MM.1S (cell line): Measurements from ENCODE around the gene EIF4B.
"Not testable (repeated sequence)": the region's sequence is repeated elsewhere in the genome, so short reads cannot be mapped to it uniquely, and the experiment has no call there.

Experiments
- DNase-seq: peaks from one replicate; pipeline ENCODE4 v3.0.0-alpha.2; 2015
- H2AFZ ChIP-seq: fragments of 300-600 bp; sonication (generic); 2 replicates; pipeline ENCODE4 v1.6.0; 2016; ENCODE audit warnings: antibody characterized with exemption, low read length
- H3F3A ChIP-seq: fragments of 300-600 bp; sonication (generic); 2 replicates; pipeline ENCODE4 v1.6.1; 2016; ENCODE audit warnings: mild to moderate bottlenecking, antibody characterized with exemption, low read length, moderate library complexity, mixed read lengths; ENCODE audit not compliant: insufficient read depth
- H3K27ac ChIP-seq: fragments of 300-600 bp; sonication (generic); 2 replicates; pipeline ENCODE4 v1.5.1; 2016; ENCODE audit warnings: mild to moderate bottlenecking, low read length
- H3K27me3 ChIP-seq: fragments of 300-600 bp; sonication (generic); replicated peaks from 2 replicates; pipeline ENCODE4 v1.6.0; 2016; ENCODE audit warnings: low read length; ENCODE audit not compliant: insufficient read depth
- H3K36me3 ChIP-seq: fragments of 300-600 bp; sonication (generic); replicated peaks from 2 replicates; pipeline ENCODE4 v1.6.1; 2016; ENCODE audit warnings: mild to moderate bottlenecking, low read length, mixed read lengths; ENCODE audit not compliant: insufficient read depth
- H3K4me1 ChIP-seq: fragments of 300-600 bp; sonication (generic); 2 replicates; pipeline ENCODE4 v1.6.1; 2016; ENCODE audit warnings: low read length, mixed read lengths
- H3K4me2 ChIP-seq: fragments of 300-600 bp; sonication (generic); 2 replicates; pipeline ENCODE4 v1.6.0; 2016; ENCODE audit warnings: low read depth, low read length
- H3K4me3 ChIP-seq: fragments of 300-600 bp; sonication (generic); 2 replicates; pipeline ENCODE4 v1.5.1; 2016; ENCODE audit warnings: low read length, mixed read lengths
- H3K79me2 ChIP-seq: fragments of 300-600 bp; sonication (generic); 2 replicates; pipeline ENCODE4 v1.6.1; 2016; ENCODE audit warnings: mixed run types, low read length, mixed read lengths
- H3K9ac ChIP-seq: fragments of 300-600 bp; sonication (generic); 2 replicates; pipeline ENCODE4 v1.6.1; 2016; ENCODE audit warnings: low read length, mixed read lengths
- H3K9me2 ChIP-seq: fragments of 300-600 bp; sonication (generic); replicated peaks from 2 replicates; pipeline ENCODE4 v1.6.1; 2016; ENCODE audit warnings: mild to moderate bottlenecking, low read length, mixed read lengths; ENCODE audit not compliant: insufficient read depth
- H3K9me3 ChIP-seq: fragments of 300-600 bp; sonication (generic); replicated peaks from 2 replicates; pipeline ENCODE4 v1.6.1; 2016; ENCODE audit warnings: mild to moderate bottlenecking, low read length, mixed read lengths; ENCODE audit not compliant: insufficient read depth
- H4K20me1 ChIP-seq: fragments of 300-600 bp; sonication (generic); 2 replicates; pipeline ENCODE4 v1.6.1; 2016; ENCODE audit warnings: mild to moderate bottlenecking, low read length, moderate library complexity, mixed read lengths; ENCODE audit not compliant: insufficient read depth
- CTCF ChIP-seq: fragments of 300-600 bp; sonication (generic); IDR thresholded peaks from 2 replicates; pipeline ENCODE4 v1.5.1; 2016; ENCODE audit warnings: antibody characterized with exemption, low read length, mixed read lengths
- EZH2 ChIP-seq: fragments of 300-600 bp; sonication (generic); optimal IDR thresholded peaks from 2 replicates; pipeline ENCODE3; 2017; ENCODE audit warnings: low read depth, mild to moderate bottlenecking, antibody characterized with exemption, low read length, mixed read lengths
- EZH2phosphoT487 ChIP-seq: fragments of 300-600 bp; sonication (generic); IDR thresholded peaks from 2 replicates; pipeline ENCODE4 v1.6.1; 2018; ENCODE audit warnings: antibody characterized with exemption, low read length

Gene EIF4B

GRCh38 chr12:53025250-53025649 lies 19.0 kb downstream of the EIF4B start:
- Histone ChIP-seq H4K20me1 (no peaks in the 10 kb centered on the region), H3K4me2 (no peak overlapping the region), H3K9me3 (no peaks in the 10 kb centered on the region), H3K27me3 (no peaks in the 10 kb centered on the region), H3F3A (peaks cover 7% of the 10 kb centered on the region; the same call in 1 of the 2 replicates), H3K9me2 (no peaks in the 10 kb centered on the region), H3K27ac (no peak overlapping the region), H3K4me3 (no peak overlapping the region), H3K36me3 (peaks cover 29% of the 10 kb centered on the region), H3K9ac (no peak overlapping the region), H2AFZ (no peak overlapping the region), H3K79me2 (peaks cover 79% of the 10 kb centered on the region), H3K4me1 (no peaks in the 10 kb centered on the region)
- no peak for DNase-seq
- TF ChIP-seq EZH2phosphoT487 = no peak
- TF ChIP-seq CTCF = no peak
- TF ChIP-seq EZH2 = no peak

- H3K36me3 ChIP-seq = peaks cover 22% of the 10 kb centered on the region
- H4K20me1 ChIP-seq = not testable (repeated sequence)
These were observed 20.8 kb downstream of the EIF4B start for GRCh38 chr12:53027014-53027413.

GRCh38 chr12:53031616-53032015 lies 25.4 kb downstream of the EIF4B start:
- TF ChIP-seq EZH2phosphoT487 = no peak
- no peak for DNase-seq
- peaks cover 22% of the 10 kb centered on the region for H3K36me3 ChIP-seq
- H3K4me1 ChIP-seq = no peaks in the 10 kb centered on the region
- peaks cover 7% of the 10 kb centered on the region; the same call in 1 of the 2 replicates for H3F3A ChIP-seq
- no peak overlapping the region for H3K9ac ChIP-seq
- H3K4me3 ChIP-seq = no peak overlapping the region
- no peaks in the 10 kb centered on the region for H3K27me3 ChIP-seq
- no peaks in the 10 kb centered on the region for H3K9me3 ChIP-seq
- no peak overlapping the region for H3K27ac ChIP-seq
- H3K79me2 ChIP-seq = peaks cover 47% of the 10 kb centered on the region
- H4K20me1 ChIP-seq = 0 out of 2 replicates have a peak, but pooled peaks cover 4% of the 10 kb centered on the region
- H3K4me2 ChIP-seq = no peak overlapping the region
- no peaks in the 10 kb centered on the region for H3K9me2 ChIP-seq
- H2AFZ ChIP-seq = no peak overlapping the region

More at GRCh38 chr12:53027014-53027413, 20.8 kb downstream of the EIF4B start:
- H3K4me2 ChIP-seq, H3K4me3 ChIP-seq, H3K9me2 ChIP-seq, H2AFZ ChIP-seq, DNase-seq, H3K9me3 ChIP-seq, H3K9ac ChIP-seq, H3K27me3 ChIP-seq, H3K4me1 ChIP-seq, H3K27ac ChIP-seq: not testable (repeated sequence)
- H3F3A ChIP-seq = peaks cover 10% of the 10 kb centered on the region; the same call in 1 of the 2 replicates
- H3K79me2 ChIP-seq = peaks cover 77% of the 10 kb centered on the region

GRCh38 chr12:53033832-53034231 lies 27.6 kb downstream of the EIF4B start:
- H3K9me3 ChIP-seq, H3K27ac ChIP-seq, H3K27me3 ChIP-seq, H3K9me2 ChIP-seq, DNase-seq, H3K4me2 ChIP-seq, H3K4me1 ChIP-seq, H2AFZ ChIP-seq, H4K20me1 ChIP-seq, H3K4me3 ChIP-seq, H3K9ac ChIP-seq: not testable (repeated sequence)
- H3K36me3 ChIP-seq = peaks cover 30% of the 10 kb centered on the region; the same call in 1 of the 2 replicates
- peaks cover 28% of the 10 kb centered on the region for H3K79me2 ChIP-seq
- H3F3A ChIP-seq = peaks cover 14% of the 10 kb centered on the region; the same call in 1 of the 2 replicates

- TF ChIP-seq EZH2phosphoT487 = no peak
- TF ChIP-seq CTCF = no peak
- no peak for TF ChIP-seq EZH2
- DNase-seq = no peak
- peaks cover 14% of the 10 kb centered on the region; the same call in 1 of the 2 replicates for H3F3A ChIP-seq
- H3K9ac ChIP-seq = no peak overlapping the region
- H3K9me2 ChIP-seq = no peaks in the 10 kb centered on the region
- peaks cover 34% of the 10 kb centered on the region; the same call in 1 of the 2 replicates for H3K36me3 ChIP-seq
- H4K20me1 ChIP-seq = peaks cover 7% of the 10 kb centered on the region; the same call in 1 of the 2 replicates
- H3K79me2 ChIP-seq = peaks cover 27% of the 10 kb centered on the region
- no peak overlapping the region for H3K27ac ChIP-seq
- no peak overlapping the region for H3K4me3 ChIP-seq
- no peak overlapping the region for H3K4me2 ChIP-seq
- no peaks in the 10 kb centered on the region for H3K27me3 ChIP-seq
- no peaks in the 10 kb centered on the region for H3K9me3 ChIP-seq
- no peak overlapping the region for H2AFZ ChIP-seq
- no peaks in the 10 kb centered on the region for H3K4me1 ChIP-seq
These were observed 28.2 kb downstream of the EIF4B start for GRCh38 chr12:53034459-53034858.
